Raji (cell line): ENCODE measurements around the gene NXF1.

Source experiments
- POLR2A ChIP-seq: IDR thresholded peaks from 2 replicates; pipeline ENCODE4 v1.6.1; 2011; ENCODE audit warnings: low read depth, low read length, control low read depth; ENCODE audit not compliant: insufficient read depth

NXF1 gene

GRCh38 chr11:62771144-62772021 is 33.9 kb downstream of the NXF1 start, which contains the start of gene TAF6L:
TSS of gene TAF6L (plus strand) at chr11:62771396. CDS start at chr11:62775784, 4,388 bp downstream.
- TF ChIP-seq POLR2A, result peak; percentile 80

GRCh38 chr11:62770778-62771143 is 34.5 kb downstream of the NXF1 start:
- TF ChIP-seq POLR2A, result no peak; the same call in 1 of the 2 replicates

- no peak for TF ChIP-seq POLR2A
These were observed 47.1 kb downstream of the NXF1 start for GRCh38 chr11:62757846-62758788.

- no peak for TF ChIP-seq POLR2A
These were observed 50.1 kb downstream of the NXF1 start for GRCh38 chr11:62755086-62755615.

- peak; percentile 90 for TF ChIP-seq POLR2A
These were observed 51.3 kb downstream of the NXF1 start, which contains the start of gene ZBTB3 for GRCh38 chr11:62753736-62754603. TSS of gene ZBTB3 (minus strand) at chr11:62754160. CDS start at chr11:62753664, 496 bp downstream.

- TF ChIP-seq POLR2A, result no peak
These were observed 52.1 kb downstream of the NXF1 start for GRCh38 chr11:62752994-62753735.

GRCh38 chr11:62752177-62752785 is 53.0 kb downstream of the NXF1 start:
- TF ChIP-seq POLR2A, result no peak

GRCh38 chr11:62747475-62748160 is 57.6 kb downstream of the NXF1 start:
- TF ChIP-seq POLR2A, result no peak
